ENCODE results near the gene DOCK9.

- no peak for TF ChIP-seq POLR2A (IDR thresholded peaks at IDR 0.05)
- TF ChIP-seq CTCF (IDR thresholded peaks at IDR 0.05 in 4 of 5, conservative IDR thresholded peaks at IDR 0.05 in 1 of 5), result no peak
Observed at GRCh38 chr13:98774776-98775175, 203.1 kb downstream of the DOCK9 start.

All from gastrocnemius medialis (tissue), 4 donors.